ENCODE measurements around the gene F8. TPM values are rescaled to one million over a fixed set of nuclear protein-coding genes. Genes with fewer than 3 reads are reported as not detected.

The F8 gene
- total RNA-seq, 1 experiment from 2014 or later, result 15.2 TPM

DNA sequence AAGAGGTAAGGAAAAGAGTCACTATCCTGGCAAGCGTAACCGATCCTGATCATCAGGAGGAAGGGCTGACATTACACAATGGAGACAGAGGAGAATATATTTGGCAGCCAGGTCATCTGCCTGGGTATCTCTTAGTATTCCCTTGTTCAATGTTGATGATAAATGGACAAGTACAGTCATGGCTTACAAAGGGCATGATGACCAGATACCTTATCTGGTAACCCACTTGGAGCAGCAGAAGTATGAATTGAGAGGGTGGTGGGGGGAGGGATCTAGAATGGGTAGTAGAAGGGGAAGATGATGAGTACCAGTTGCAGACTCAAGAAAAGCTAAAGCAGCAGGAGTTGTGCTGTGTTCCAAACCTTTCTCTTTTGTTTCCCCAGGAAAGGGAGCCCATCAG lies 17.3 kb downstream of the F8 start:
- Histone ChIP-seq H3K9me2 (ENCODE audit: insufficient read depth) (no peaks in the 10 kb centered on the region), H3K36me3 (ENCODE audit: low read depth) (no peaks in the 10 kb centered on the region), H3K79me2 (ENCODE audit: low read depth) (no peaks in the 10 kb centered on the region), H3K4me1 (replicated peaks; ENCODE audit: insufficient read depth) (no peaks in the 10 kb centered on the region), H3K27ac (no peak overlapping the region), H3F3A (ENCODE audit: insufficient read depth, low read depth) (no peaks in the 10 kb centered on the region), H3K27me3 (ENCODE audit: insufficient read depth, low read depth) (no peaks in the 10 kb centered on the region), H3K4me3 (no peak overlapping the region), H3K9me3 (ENCODE audit: insufficient read depth, low read depth) (no peaks in the 10 kb centered on the region), H3K4me2 (no peak overlapping the region), H4K20me1 (ENCODE audit: insufficient read depth) (no peaks in the 10 kb centered on the region), H2AFZ (no peak overlapping the region)
- BruUV-seq (replicated peaks), result no TSS peak
- CTCF ChIA-PET, result no interaction called here
- DNase-seq, result no peak
- intact Hi-C loops (cut with micrococcal nuclease; ENCODE audit: unreplicated experiment), result no loop called here
- POLR2A ChIA-PET (ENCODE audit: unreplicated experiment), result no interaction called here
- TF ChIP-seq EZH2 (IDR thresholded peaks at IDR 0.05; ENCODE audit: low read depth), result no peak
- TF ChIP-seq, protein P1, sequence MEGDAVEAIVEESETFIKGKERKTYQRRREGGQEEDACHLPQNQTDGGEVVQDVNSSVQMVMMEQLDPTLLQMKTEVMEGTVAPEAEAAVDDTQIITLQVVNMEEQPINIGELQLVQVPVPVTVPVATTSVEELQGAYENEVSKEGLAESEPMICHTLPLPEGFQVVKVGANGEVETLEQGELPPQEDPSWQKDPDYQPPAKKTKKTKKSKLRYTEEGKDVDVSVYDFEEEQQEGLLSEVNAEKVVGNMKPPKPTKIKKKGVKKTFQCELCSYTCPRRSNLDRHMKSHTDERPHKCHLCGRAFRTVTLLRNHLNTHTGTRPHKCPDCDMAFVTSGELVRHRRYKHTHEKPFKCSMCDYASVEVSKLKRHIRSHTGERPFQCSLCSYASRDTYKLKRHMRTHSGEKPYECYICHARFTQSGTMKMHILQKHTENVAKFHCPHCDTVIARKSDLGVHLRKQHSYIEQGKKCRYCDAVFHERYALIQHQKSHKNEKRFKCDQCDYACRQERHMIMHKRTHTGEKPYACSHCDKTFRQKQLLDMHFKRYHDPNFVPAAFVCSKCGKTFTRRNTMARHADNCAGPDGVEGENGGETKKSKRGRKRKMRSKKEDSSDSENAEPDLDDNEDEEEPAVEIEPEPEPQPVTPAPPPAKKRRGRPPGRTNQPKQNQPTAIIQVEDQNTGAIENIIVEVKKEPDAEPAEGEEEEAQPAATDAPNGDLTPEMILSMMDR (conservative IDR thresholded peaks at IDR 0.05), result no peak

DNA sequence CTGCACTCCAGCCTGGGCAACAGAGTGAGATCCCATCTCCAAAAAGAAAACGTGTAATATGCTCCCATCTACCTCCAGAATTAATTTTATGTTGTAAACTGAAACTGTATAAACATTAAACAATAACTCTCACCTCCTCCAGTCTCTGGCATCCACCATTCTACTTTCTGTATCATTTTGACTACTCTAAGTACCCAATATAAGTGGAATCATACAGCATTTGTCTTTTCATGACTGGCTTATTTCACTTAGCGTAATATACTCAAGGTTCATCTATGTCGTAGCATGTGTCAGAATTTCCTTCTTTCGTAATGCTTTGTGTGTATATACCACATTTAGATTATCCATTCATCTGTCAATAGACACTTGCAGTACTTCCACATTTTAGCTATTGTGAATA lies 20.6 kb downstream of the F8 start:
- no peak overlapping the region for H3K27ac ChIP-seq
- H3K4me2 ChIP-seq, result no peak overlapping the region
- intact Hi-C loops (cut with micrococcal nuclease; ENCODE audit: unreplicated experiment), result no loop called here
- H3K4me3 ChIP-seq, result no peak overlapping the region
- CTCF ChIA-PET, result no interaction called here
- no peaks in the 10 kb centered on the region for H3K27me3 ChIP-seq (ENCODE audit: insufficient read depth, low read depth)
- TF ChIP-seq, protein P1 (conservative IDR thresholded peaks at IDR 0.05), result no peak
- TF ChIP-seq EZH2 (IDR thresholded peaks at IDR 0.05; ENCODE audit: low read depth), result no peak
- H3K9me3 ChIP-seq (ENCODE audit: insufficient read depth, low read depth), result no peaks in the 10 kb centered on the region
- H3F3A ChIP-seq (ENCODE audit: insufficient read depth, low read depth), result no peaks in the 10 kb centered on the region
- H3K79me2 ChIP-seq (ENCODE audit: low read depth), result no peaks in the 10 kb centered on the region
- H4K20me1 ChIP-seq (ENCODE audit: insufficient read depth), result no peaks in the 10 kb centered on the region
- no peaks in the 10 kb centered on the region for H3K4me1 ChIP-seq (replicated peaks; ENCODE audit: insufficient read depth)
- POLR2A ChIA-PET (ENCODE audit: unreplicated experiment), result no interaction called here
- no peaks in the 10 kb centered on the region for H3K36me3 ChIP-seq (ENCODE audit: low read depth)
- H3K9me2 ChIP-seq (ENCODE audit: insufficient read depth), result no peaks in the 10 kb centered on the region
- H2AFZ ChIP-seq, result no peak overlapping the region
- no peak for DNase-seq
- no TSS peak for BruUV-seq (replicated peaks)

DNA sequence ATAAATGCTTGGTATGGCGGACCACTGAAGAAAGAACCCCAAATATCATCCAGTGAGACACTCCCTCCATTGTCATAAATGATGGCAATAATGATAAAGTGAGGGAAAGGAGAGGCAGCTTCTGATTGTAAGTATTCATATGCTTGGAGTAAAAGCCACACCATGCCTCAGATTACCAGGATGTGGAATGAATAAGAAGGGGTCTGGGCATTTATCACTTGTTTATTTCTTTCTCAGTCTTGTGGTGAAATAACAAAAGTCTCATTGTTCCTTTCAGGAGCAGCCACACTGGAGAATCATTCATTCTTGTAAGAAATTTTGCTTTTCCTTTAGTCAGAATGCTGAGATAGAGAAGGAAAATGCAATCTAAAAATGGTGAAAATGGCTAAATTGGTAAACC lies 21.7 kb downstream of the F8 start:
- Histone ChIP-seq H4K20me1 (ENCODE audit: insufficient read depth) (no peaks in the 10 kb centered on the region), H3K4me1 (replicated peaks; ENCODE audit: insufficient read depth) (no peaks in the 10 kb centered on the region), H3K9me3 (ENCODE audit: insufficient read depth, low read depth) (no peaks in the 10 kb centered on the region), H3K27ac (no peak overlapping the region), H3K4me3 (no peak overlapping the region), H3K36me3 (ENCODE audit: low read depth) (no peaks in the 10 kb centered on the region), H3K4me2 (no peak overlapping the region), H3F3A (ENCODE audit: insufficient read depth, low read depth) (no peaks in the 10 kb centered on the region), H3K79me2 (ENCODE audit: low read depth) (no peaks in the 10 kb centered on the region), H3K27me3 (ENCODE audit: insufficient read depth, low read depth) (no peaks in the 10 kb centered on the region), H2AFZ (no peak overlapping the region), H3K9me2 (ENCODE audit: insufficient read depth) (no peaks in the 10 kb centered on the region)
- CTCF ChIA-PET, result no interaction called here
- BruUV-seq (replicated peaks), result no TSS peak
- no peak for DNase-seq
- intact Hi-C loops (cut with micrococcal nuclease; ENCODE audit: unreplicated experiment), result no loop called here
- POLR2A ChIA-PET (ENCODE audit: unreplicated experiment), result no interaction called here
- TF ChIP-seq, protein P1 (conservative IDR thresholded peaks at IDR 0.05), result no peak
- no peak for TF ChIP-seq EZH2 (IDR thresholded peaks at IDR 0.05; ENCODE audit: low read depth)
